Endothelial cell of umbilical vein (primary cell): ENCODE measurements around the gene MOB3B. TPM values are rescaled to one million over a fixed set of nuclear protein-coding genes. Genes with fewer than 3 reads are reported as not detected.

Experiments used
- BruUV-seq: library from RNA; stranded (reverse); fragments of 400-500 nt; replicated peaks from 2 replicates; lab custom pipeline; 2021; lab: Mats Ljungman, UMichigan
- CTCF ChIA-PET: fragments of 300-600, 350-600 bp; sonication (Branson Sonifier 250); formaldehyde crosslinking; loops from one replicate; lab custom pipeline; 2021; ENCODE audit warnings: antibody characterized with exemption, inconsistent platforms; lab: Charles Lee
- POLR2A ChIA-PET: fragments of 300-600, 350-600 bp; sonication (Branson Sonifier 250); formaldehyde crosslinking; loops from one replicate; lab custom pipeline; 2021; ENCODE audit warnings: antibody characterized with exemption, inconsistent platforms; lab: Charles Lee
- DNase-seq: peaks from one replicate; pipeline ENCODE4 v3.0.0-alpha.2; 2011; ENCODE audit warnings: low read depth, low spot score
- FAIRE-seq: peaks from 2 replicates; lab custom pipeline; 2011; peaks lifted over from hg19 to GRCh38; lab: Jason Lieb, UNC
- H2AFZ ChIP-seq: 2 replicates; pipeline ENCODE4 v1.6.0; 2012; ENCODE audit warnings: low read depth, low read length, control low read depth, inconsistent platforms
- H3K27ac ChIP-seq: 2 replicates; pipeline ENCODE4 v1.5.1; 2011; ENCODE audit warnings: low read depth, mild to moderate bottlenecking, control low read depth, low read length, moderate library complexity; ENCODE audit not compliant: insufficient read depth
- H3K27me3 ChIP-seq, 2 experiments: 2 replicates each; pipeline versions ENCODE4 v1.6.0 to v1.6.1; 2011; ENCODE audit warnings: low read length in 2 of 2, mixed read lengths in 1 of 2; ENCODE audit not compliant: control insufficient read depth in 2 of 2, insufficient read depth in 2 of 2
- H3K36me3 ChIP-seq, 2 experiments: 2 replicates in 1 of 2; 3 replicates in 1 of 2; pipeline ENCODE4 v1.5.1; 2011; ENCODE audit warnings: low read length in 2 of 2, mild to moderate bottlenecking in 1 of 2, moderate library complexity in 1 of 2; ENCODE audit not compliant: control insufficient read depth in 2 of 2, insufficient read depth in 2 of 2; ENCODE audit errors: extremely low read depth in 1 of 2
- H3K4me1 ChIP-seq: 3 replicates; pipeline ENCODE4 v1.5.1; 2011; ENCODE audit warnings: mild to moderate bottlenecking, low read length; ENCODE audit not compliant: control insufficient read depth, insufficient read depth; ENCODE audit errors: extremely low read depth
- H3K4me2 ChIP-seq: 2 replicates; pipeline ENCODE4 v1.6.1; 2011; ENCODE audit warnings: low read length, control low read depth, mixed read lengths; ENCODE audit not compliant: insufficient read depth
- H3K4me3 ChIP-seq, 3 experiments: fragments of 200-600 bp in 1 of 3; sonication (generic), shearing (Covaris generic) in 1 of 3; replicated peaks in 1 of 3; 2 replicates each; pipeline ENCODE4 v1.5.1; 2011 to 2016; ENCODE audit warnings: control low read depth in 3 of 3, low read length in 3 of 3, mild to moderate bottlenecking in 2 of 3, inconsistent platforms in 1 of 3, low read depth in 1 of 3, moderate library complexity in 1 of 3; ENCODE audit not compliant: insufficient read depth in 1 of 3
- H3K79me2 ChIP-seq: 2 replicates; pipeline ENCODE4 v1.6.0; 2012; ENCODE audit warnings: low read length, inconsistent platforms; ENCODE audit not compliant: control insufficient read depth, insufficient read depth
- H3K9ac ChIP-seq: replicated peaks from 2 replicates; pipeline ENCODE3; 2011; ENCODE audit warnings: low read length, control low read depth; ENCODE audit not compliant: insufficient read depth; ENCODE audit errors: extremely low read depth
- H3K9me1 ChIP-seq: replicated peaks from 3 replicates; pipeline ENCODE4 v1.6.0; 2011; ENCODE audit warnings: mild to moderate bottlenecking, low read length; ENCODE audit not compliant: control insufficient read depth, insufficient read depth; ENCODE audit errors: extremely low read depth
- H3K9me3 ChIP-seq: replicated peaks from 2 replicates; pipeline ENCODE4 v1.5.1; 2012; ENCODE audit warnings: low read length, inconsistent platforms; ENCODE audit not compliant: control insufficient read depth, insufficient read depth
- H4K20me1 ChIP-seq: replicated peaks from 2 replicates; pipeline ENCODE3; 2011; ENCODE audit warnings: mild to moderate bottlenecking, low read length; ENCODE audit not compliant: control insufficient read depth, insufficient read depth; ENCODE audit errors: extremely low read depth
- EZH2 ChIP-seq: IDR thresholded peaks from 2 replicates; pipeline ENCODE4 v1.6.1; 2012; ENCODE audit warnings: borderline replicate concordance, low read depth, mild to moderate bottlenecking, moderate library complexity, low read length, inconsistent platforms; ENCODE audit not compliant: severe bottlenecking
- FOS ChIP-seq: IDR thresholded peaks from 2 replicates; pipeline ENCODE4 v1.6.1; 2011; ENCODE audit warnings: mild to moderate bottlenecking, low read length, moderate library complexity, borderline replicate concordance; ENCODE audit not compliant: insufficient read depth
- GATA2 ChIP-seq: IDR thresholded peaks from 2 replicates; pipeline ENCODE4 v1.7.0; 2011; ENCODE audit warnings: low read depth, mild to moderate bottlenecking, moderate library complexity, mixed read lengths, low read length; ENCODE audit not compliant: insufficient read length, insufficient read depth
- JUN ChIP-seq: IDR thresholded peaks from 2 replicates; pipeline ENCODE4 v1.6.1; 2011; ENCODE audit warnings: borderline replicate concordance, low read depth; ENCODE audit not compliant: insufficient read length, insufficient read depth
- MYC ChIP-seq: IDR thresholded peaks from one replicate; pipeline ENCODE4 v1.6.1; 2011; ENCODE audit warnings: mild to moderate bottlenecking, low read depth, low read length
- POLR2A ChIP-seq: IDR thresholded peaks from 2 replicates; pipeline ENCODE4 v1.6.1; 2012; ENCODE audit warnings: low read depth, mild to moderate bottlenecking, control low read depth, low read length
- POLR2AphosphoS5 ChIP-seq: IDR thresholded peaks from 2 replicates; pipeline ENCODE4 v1.6.1; 2012; ENCODE audit warnings: low read depth, mild to moderate bottlenecking, control low read depth, low read length, moderate library complexity; ENCODE audit not compliant: insufficient read depth
- dilution Hi-C: fragments of 300-500 bp; cut with MboI; formaldehyde crosslinking; loops from one replicate; pipeline ENCODE4 v1.15.0; 2019; ENCODE audit warnings: low sequenced_read_pairs; ENCODE audit not compliant: extremely low pct_ligation_motif_present
- intact Hi-C: fragments of 100-400 bp; cut with micrococcal nuclease; formaldehyde crosslinking; loops from one replicate; pipeline ENCODE4 v1.10.0; 2022
- polyA plus RNA-seq, 4 experiments: library from polyadenylated mRNA; depleted of rRNA in 3 of 4; stranded (reverse) in 3 of 4; unstranded in 1 of 4; fragments of >200 nt; gene quantifications; 2 replicates each; pipeline versions ENCODE4 v1.2.1 to v1.2.3, GENCODE V29; 2011 to 2012; ENCODE audit warnings: missing spikeins in 1 of 4
- total RNA-seq: library from RNA; stranded (reverse); gene quantifications from 2 replicates; pipeline ENCODE4 v1.2.3, GENCODE V29; 2021
- TF ChIP-seq, protein P1 (sequence below): IDR thresholded peaks from 2 replicates; pipeline ENCODE4 v1.6.1; 2011; ENCODE audit not compliant: insufficient read depth, insufficient read length
- TF ChIP-seq, protein P2 (sequence below), 2 donors: IDR thresholded peaks; 1 replicate in 1 of 2; 2 replicates in 1 of 2; pipeline ENCODE4 v1.5.1; 2011; ENCODE audit warnings: low read length in 2 of 2, mild to moderate bottlenecking in 2 of 2, moderate library complexity in 2 of 2, control low read depth in 1 of 2, inconsistent platforms in 1 of 2, low read depth in 1 of 2; ENCODE audit not compliant: insufficient read depth in 1 of 2; ENCODE audit errors: extremely low read depth in 1 of 2

Gene MOB3B
- total and polyA plus RNA-seq, 2 donors (not counting 3 experiments of a cell fraction or from before 2014, with no cell fraction given): 0.03 TPM; not detected in 1

DNA sequence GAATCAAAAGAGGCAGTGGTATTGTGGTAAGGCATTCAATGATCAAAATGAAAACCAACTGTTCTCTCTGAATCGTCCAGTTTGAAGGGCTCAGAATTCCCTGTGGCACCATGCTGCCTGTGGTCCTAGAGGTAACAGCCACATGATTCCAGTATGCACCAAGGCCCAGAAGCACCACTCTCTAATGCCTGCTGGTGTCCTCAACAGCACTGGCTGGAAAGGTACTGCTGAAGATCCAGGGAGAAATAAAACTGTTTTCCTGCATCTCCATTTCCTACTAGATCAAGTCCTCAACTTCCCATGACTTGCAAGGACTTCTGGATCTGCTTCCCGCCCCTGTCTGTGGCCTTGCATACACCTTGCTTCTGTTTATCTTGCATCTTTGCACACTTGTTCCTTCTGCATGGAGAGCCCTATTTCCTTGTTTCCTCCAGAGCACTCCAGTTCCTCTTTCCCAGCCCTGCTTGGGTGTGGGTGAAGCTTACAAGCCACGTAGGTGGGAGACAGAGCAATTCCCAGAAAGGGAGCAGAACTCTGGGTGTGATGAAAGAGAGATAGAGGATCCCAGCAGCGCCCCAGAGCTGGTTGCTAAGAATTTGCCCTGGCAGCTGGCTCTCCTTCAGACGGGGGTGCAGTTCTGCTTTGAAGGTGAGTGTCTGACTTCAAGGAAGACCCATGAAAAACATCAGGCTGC lies 191.6 kb downstream of the MOB3B start:
- H3K4me3 ChIP-seq: no peak overlapping the region
- H3K27ac ChIP-seq: no peak overlapping the region
- no peak overlapping the region for H3K9ac ChIP-seq
- TF ChIP-seq POLR2AphosphoS5: no peak
- H3K9me1 ChIP-seq: no peaks in the 10 kb centered on the region
- FAIRE-seq: no peak
- no peaks in the 10 kb centered on the region for H3K79me2 ChIP-seq
- no peak for DNase-seq
- no peaks in the 10 kb centered on the region for H3K9me3 ChIP-seq
- intact Hi-C loops (loop anchor here (10.0 kb wide), 1 partner anchor 387 kb away; no protein-coding TSS in a partner anchor), dilution Hi-C loops (loop anchor here (25.0 kb wide), 1 partner anchor 174 kb away; the partner anchor contains the start of gene IFNK)
- ChIA-PET POLR2A (no interaction called here), CTCF (interaction anchor here (0.6 to 1.1 kb wide), 2 partner anchors 10 to 18 kb away, joined by 3 read pairs; no protein-coding TSS in a partner anchor)
- no TSS peak for BruUV-seq
- H3K4me1 ChIP-seq: no peaks in the 10 kb centered on the region
- no peak overlapping the region for H3K4me2 ChIP-seq
- no peak overlapping the region for H2AFZ ChIP-seq
- H3K27me3 ChIP-seq: peaks cover 2 to 7% of the 10 kb centered on the region in 2 experiments
- H4K20me1 ChIP-seq: no peaks in the 10 kb centered on the region
- H3K36me3 ChIP-seq: no peaks in the 10 kb centered on the region

DNA sequence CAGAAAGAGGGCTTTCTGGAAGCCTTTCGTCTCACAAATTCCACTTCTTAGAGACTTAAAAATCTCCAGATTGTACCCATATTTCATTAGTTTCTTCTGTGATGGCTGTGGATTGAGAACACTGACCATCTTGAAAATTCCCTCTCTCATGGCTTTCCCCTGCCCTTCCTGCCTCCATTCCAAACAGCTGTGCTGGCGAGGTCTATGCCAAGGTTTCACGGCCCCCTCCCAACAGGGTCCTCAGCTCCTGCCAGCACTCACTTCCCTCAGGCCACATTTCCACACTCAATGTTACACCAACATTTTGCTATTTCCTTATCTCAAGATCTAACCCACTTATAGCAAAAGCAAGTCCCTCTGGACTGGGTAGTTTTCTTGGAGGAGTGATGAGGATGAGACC lies 192.4 kb downstream of the MOB3B start:
- ChIA-PET CTCF (interaction anchor here (0.6 kb wide), 1 partner anchor 18 kb away, joined by 3 read pairs; no protein-coding TSS in a partner anchor), POLR2A (no interaction called here)
- no peak for DNase-seq
- no peaks in the 10 kb centered on the region for H3K9me1 ChIP-seq
- no peaks in the 10 kb centered on the region for H3K9me3 ChIP-seq
- no peaks in the 10 kb centered on the region for H4K20me1 ChIP-seq
- FAIRE-seq: no peak
- no peak overlapping the region for H2AFZ ChIP-seq
- H3K27me3 ChIP-seq: peaks cover 2 to 7% of the 10 kb centered on the region in 2 experiments
- dilution Hi-C loops (loop anchor here (25.0 kb wide), 1 partner anchor 175 kb away; the partner anchor contains the start of gene IFNK), intact Hi-C loops (loop anchor here (10.0 kb wide), 1 partner anchor 388 kb away; no protein-coding TSS in a partner anchor)
- no peak overlapping the region for H3K4me2 ChIP-seq
- no peak overlapping the region for H3K9ac ChIP-seq
- H3K27ac ChIP-seq: no peak overlapping the region
- BruUV-seq: no TSS peak
- TF ChIP-seq, protein P1, sequence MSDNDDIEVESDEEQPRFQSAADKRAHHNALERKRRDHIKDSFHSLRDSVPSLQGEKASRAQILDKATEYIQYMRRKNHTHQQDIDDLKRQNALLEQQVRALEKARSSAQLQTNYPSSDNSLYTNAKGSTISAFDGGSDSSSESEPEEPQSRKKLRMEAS: no peak
- TF ChIP-seq EZH2 (no peak), MYC (no peak), GATA2 (no peak), JUN (no peak), FOS (no peak), POLR2AphosphoS5 (no peak), POLR2A (no peak)
- TF ChIP-seq, protein P2, sequence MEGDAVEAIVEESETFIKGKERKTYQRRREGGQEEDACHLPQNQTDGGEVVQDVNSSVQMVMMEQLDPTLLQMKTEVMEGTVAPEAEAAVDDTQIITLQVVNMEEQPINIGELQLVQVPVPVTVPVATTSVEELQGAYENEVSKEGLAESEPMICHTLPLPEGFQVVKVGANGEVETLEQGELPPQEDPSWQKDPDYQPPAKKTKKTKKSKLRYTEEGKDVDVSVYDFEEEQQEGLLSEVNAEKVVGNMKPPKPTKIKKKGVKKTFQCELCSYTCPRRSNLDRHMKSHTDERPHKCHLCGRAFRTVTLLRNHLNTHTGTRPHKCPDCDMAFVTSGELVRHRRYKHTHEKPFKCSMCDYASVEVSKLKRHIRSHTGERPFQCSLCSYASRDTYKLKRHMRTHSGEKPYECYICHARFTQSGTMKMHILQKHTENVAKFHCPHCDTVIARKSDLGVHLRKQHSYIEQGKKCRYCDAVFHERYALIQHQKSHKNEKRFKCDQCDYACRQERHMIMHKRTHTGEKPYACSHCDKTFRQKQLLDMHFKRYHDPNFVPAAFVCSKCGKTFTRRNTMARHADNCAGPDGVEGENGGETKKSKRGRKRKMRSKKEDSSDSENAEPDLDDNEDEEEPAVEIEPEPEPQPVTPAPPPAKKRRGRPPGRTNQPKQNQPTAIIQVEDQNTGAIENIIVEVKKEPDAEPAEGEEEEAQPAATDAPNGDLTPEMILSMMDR (IDR thresholded peaks at IDR 0.05; ENCODE audit: extremely low read depth in 1 of 2, insufficient read depth in 1 of 2, low read depth in 1 of 2, low read length in 2 of 2): no peak
- H3K4me1 ChIP-seq: no peaks in the 10 kb centered on the region
- H3K79me2 ChIP-seq: no peaks in the 10 kb centered on the region
- H3K36me3 ChIP-seq: no peaks in the 10 kb centered on the region
- no peak overlapping the region for H3K4me3 ChIP-seq
